ENCODE measurements around the gene RECQL5.

The RECQL5 gene

GRCh38 chr17:75672011-75672410 is 5.1 kb upstream of the RECQL5 start:
- H4K20me1 ChIP-seq (ENCODE audit: insufficient read depth, low read length) = no peaks in the 10 kb centered on the region
- H3K27me3 ChIP-seq (ENCODE audit: low read depth, low read length) = no peaks in the 10 kb centered on the region
- H3K4me2 ChIP-seq (ENCODE audit: low read length) = no peak overlapping the region
- no peaks in the 10 kb centered on the region for H3K9me3 ChIP-seq (ENCODE audit: insufficient read depth, low read length)
- TF ChIP-seq CTCF (IDR thresholded peaks at IDR 0.05; ENCODE audit: low read depth, low read length) (no peak), EZH2phosphoT487 (IDR thresholded peaks at IDR 0.05; ENCODE audit: low read depth) (no peak)
- H3K4me3 ChIP-seq (ENCODE audit: low read length) = no peak overlapping the region
- no peak overlapping the region for H2AFZ ChIP-seq (ENCODE audit: low read depth, low read length)
- peaks cover 84% of the 10 kb centered on the region for H3K79me2 ChIP-seq (ENCODE audit: low read length)
- peaks cover 51% of the 10 kb centered on the region for H3K36me3 ChIP-seq (replicated peaks; ENCODE audit: low read depth, low read length)
- H3K9ac ChIP-seq (ENCODE audit: low read length) = no peak overlapping the region
- peaks cover 33% of the 10 kb centered on the region for H3K4me1 ChIP-seq (ENCODE audit: low read length)
- no peak overlapping the region for H3K27ac ChIP-seq (ENCODE audit: low read length)

DNA sequence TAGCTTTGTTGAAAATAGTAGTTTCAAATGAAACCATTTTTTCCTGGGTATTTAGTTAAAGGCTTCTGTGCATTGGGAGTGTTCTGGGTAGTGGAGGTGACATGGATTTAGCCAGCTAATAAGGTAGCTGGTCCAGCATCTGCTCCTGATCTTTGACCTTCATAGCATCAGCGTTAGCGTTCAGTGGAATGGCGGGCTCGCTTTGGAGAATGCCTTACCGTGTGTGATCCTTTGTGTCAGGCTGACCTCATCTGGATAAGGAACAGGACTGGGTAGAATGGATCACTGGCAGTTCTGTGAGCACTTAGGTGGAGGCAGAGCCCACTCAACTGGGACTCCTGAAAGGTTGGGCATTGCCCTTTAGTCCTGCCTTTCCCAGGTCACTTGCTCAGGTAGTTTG is 3.9 kb upstream of the RECQL5 start:
- no peaks in the 10 kb centered on the region for H3K9me3 ChIP-seq (ENCODE audit: insufficient read depth, low read length)
- no peak overlapping the region for H3K4me3 ChIP-seq (ENCODE audit: low read length)
- peaks cover 84% of the 10 kb centered on the region for H3K79me2 ChIP-seq (ENCODE audit: low read length)
- no peaks in the 10 kb centered on the region for H4K20me1 ChIP-seq (ENCODE audit: insufficient read depth, low read length)
- peaks cover 47% of the 10 kb centered on the region for H3K36me3 ChIP-seq (replicated peaks; ENCODE audit: low read depth, low read length)
- peaks cover 26% of the 10 kb centered on the region for H3K4me1 ChIP-seq (ENCODE audit: low read length)
- H3K4me2 ChIP-seq (ENCODE audit: low read length) = no peak overlapping the region
- H3K27me3 ChIP-seq (ENCODE audit: low read depth, low read length) = no peaks in the 10 kb centered on the region
- H3K27ac ChIP-seq (ENCODE audit: low read length) = no peak overlapping the region
- TF ChIP-seq CTCF (IDR thresholded peaks at IDR 0.05; ENCODE audit: low read depth, low read length) (no peak), EZH2phosphoT487 (IDR thresholded peaks at IDR 0.05; ENCODE audit: low read depth) (no peak)
- H3K9ac ChIP-seq (ENCODE audit: low read length) = no peak overlapping the region
- H2AFZ ChIP-seq (ENCODE audit: low read depth, low read length) = no peak overlapping the region

DNA sequence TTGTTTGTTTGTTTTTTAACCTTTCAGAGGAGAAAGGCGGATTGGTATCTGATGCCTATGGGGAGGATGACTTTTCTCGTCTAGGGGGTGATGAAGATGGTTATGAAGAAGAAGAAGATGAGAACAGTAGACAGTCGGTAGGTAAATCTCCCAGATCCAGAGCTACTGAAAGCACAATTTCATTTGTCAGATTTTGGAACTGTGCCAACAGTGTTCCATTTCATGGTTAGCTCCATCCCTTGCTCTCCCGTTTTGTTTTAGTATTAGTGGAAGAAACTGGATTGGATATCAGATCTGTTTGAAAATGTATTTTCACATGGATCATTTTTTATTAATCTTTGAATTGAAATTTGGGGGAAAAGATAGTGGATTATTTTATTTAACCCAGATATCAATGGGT is 1.5 kb upstream of the RECQL5 start:
- H3K27ac ChIP-seq (ENCODE audit: low read length) = 0 out of 2 replicates have a peak overlapping the region, but pooled peaks have one; percentile 67
- H3K27me3 ChIP-seq (ENCODE audit: low read depth, low read length) = no peaks in the 10 kb centered on the region
- peaks cover 81% of the 10 kb centered on the region for H3K79me2 ChIP-seq (ENCODE audit: low read length)
- peak overlapping the region; percentile 83 for H3K9ac ChIP-seq (ENCODE audit: low read length)
- H3K4me2 ChIP-seq (ENCODE audit: low read length) = peak overlapping the region; percentile 95
- peaks cover 5% of the 10 kb centered on the region; the same call in 1 of the 2 replicates for H3K9me3 ChIP-seq (ENCODE audit: insufficient read depth, low read length)
- H3K36me3 ChIP-seq (replicated peaks; ENCODE audit: low read depth, low read length) = peaks cover 54% of the 10 kb centered on the region
- TF ChIP-seq EZH2phosphoT487 (IDR thresholded peaks at IDR 0.05; ENCODE audit: low read depth) (no peak), CTCF (IDR thresholded peaks at IDR 0.05; ENCODE audit: low read depth, low read length) (no peak)
- H3K4me1 ChIP-seq (ENCODE audit: low read length) = peaks cover 35% of the 10 kb centered on the region
- H2AFZ ChIP-seq (ENCODE audit: low read depth, low read length) = no peak overlapping the region
- peak overlapping the region; percentile 99 for H3K4me3 ChIP-seq (ENCODE audit: low read length)
- no peaks in the 10 kb centered on the region for H4K20me1 ChIP-seq (ENCODE audit: insufficient read depth, low read length)

GRCh38 chr17:75667825-75668224 is 871 bp upstream of the RECQL5 start:
- H3K36me3 ChIP-seq (replicated peaks; ENCODE audit: low read depth, low read length) = peaks cover 53% of the 10 kb centered on the region
- peak overlapping the region; percentile 99 for H3K4me3 ChIP-seq (ENCODE audit: low read length)
- H3K27ac ChIP-seq (ENCODE audit: low read length) = peak overlapping the region; percentile 67
- no peaks in the 10 kb centered on the region for H3K27me3 ChIP-seq (ENCODE audit: low read depth, low read length)
- peaks cover 77% of the 10 kb centered on the region for H3K79me2 ChIP-seq (ENCODE audit: low read length)
- peak overlapping the region; percentile 95 for H3K4me2 ChIP-seq (ENCODE audit: low read length)
- H3K9me3 ChIP-seq (ENCODE audit: insufficient read depth, low read length) = peaks cover 5% of the 10 kb centered on the region; the same call in 1 of the 2 replicates
- no peak overlapping the region for H2AFZ ChIP-seq (ENCODE audit: low read depth, low read length)
- H4K20me1 ChIP-seq (ENCODE audit: insufficient read depth, low read length) = no peaks in the 10 kb centered on the region
- H3K9ac ChIP-seq (ENCODE audit: low read length) = peak overlapping the region; percentile 83
- TF ChIP-seq EZH2phosphoT487 (IDR thresholded peaks at IDR 0.05; ENCODE audit: low read depth) (no peak), CTCF (IDR thresholded peaks at IDR 0.05; ENCODE audit: low read depth, low read length) (no peak)
- peaks cover 42% of the 10 kb centered on the region for H3K4me1 ChIP-seq (ENCODE audit: low read length)
